ENCODE results near the gene MAP4K3. TPM values are rescaled to one million over a fixed set of nuclear protein-coding genes. Genes with fewer than 3 reads are reported as not detected.

Gene MAP4K3
- total RNA-seq, 1 experiment from 2014 or later: 26.6 TPM

- ChIA-PET POLR2A (no interaction called here), CTCF (no interaction called here)
- TF ChIP-seq, protein P1, sequence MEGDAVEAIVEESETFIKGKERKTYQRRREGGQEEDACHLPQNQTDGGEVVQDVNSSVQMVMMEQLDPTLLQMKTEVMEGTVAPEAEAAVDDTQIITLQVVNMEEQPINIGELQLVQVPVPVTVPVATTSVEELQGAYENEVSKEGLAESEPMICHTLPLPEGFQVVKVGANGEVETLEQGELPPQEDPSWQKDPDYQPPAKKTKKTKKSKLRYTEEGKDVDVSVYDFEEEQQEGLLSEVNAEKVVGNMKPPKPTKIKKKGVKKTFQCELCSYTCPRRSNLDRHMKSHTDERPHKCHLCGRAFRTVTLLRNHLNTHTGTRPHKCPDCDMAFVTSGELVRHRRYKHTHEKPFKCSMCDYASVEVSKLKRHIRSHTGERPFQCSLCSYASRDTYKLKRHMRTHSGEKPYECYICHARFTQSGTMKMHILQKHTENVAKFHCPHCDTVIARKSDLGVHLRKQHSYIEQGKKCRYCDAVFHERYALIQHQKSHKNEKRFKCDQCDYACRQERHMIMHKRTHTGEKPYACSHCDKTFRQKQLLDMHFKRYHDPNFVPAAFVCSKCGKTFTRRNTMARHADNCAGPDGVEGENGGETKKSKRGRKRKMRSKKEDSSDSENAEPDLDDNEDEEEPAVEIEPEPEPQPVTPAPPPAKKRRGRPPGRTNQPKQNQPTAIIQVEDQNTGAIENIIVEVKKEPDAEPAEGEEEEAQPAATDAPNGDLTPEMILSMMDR (IDR thresholded peaks at IDR 0.05): no peak
- no peak for TF ChIP-seq SIN3A (IDR thresholded peaks at IDR 0.05; ENCODE audit: borderline replicate concordance, insufficient read depth, low read depth, low read length)
- TF ChIP-seq TCF7L2 (IDR thresholded peaks at IDR 0.05; ENCODE audit: low read depth, low read length): no peak
- no peak for TF ChIP-seq POLR2AphosphoS5 (IDR thresholded peaks at IDR 0.05; ENCODE audit: low read depth, low read length)
- TF ChIP-seq REST (IDR thresholded peaks at IDR 0.05; ENCODE audit: insufficient read depth in 1 of 2, low read depth in 2 of 2, low read length in 1 of 2): no peak
- H3K4me3 ChIP-seq (ENCODE audit: low read depth in 2 of 2, low read length in 2 of 2): no peak overlapping the region
- in situ Hi-C loops (cut with HindIII; ENCODE audit: low pct_unique_long_range_greater_than_20kb, low sequenced_read_pairs): no loop called here
- peaks cover 39% of the 10 kb centered on the region for H3K4me1 ChIP-seq (ENCODE audit: control insufficient read depth, insufficient read depth, low read length)
- H3K27me3 ChIP-seq (ENCODE audit: control insufficient read depth, insufficient read depth, low read length): no peaks in the 10 kb centered on the region
- H3K36me3 ChIP-seq (ENCODE audit: control insufficient read depth, insufficient read depth, low read length): peaks cover 5% of the 10 kb centered on the region
- no peaks in the 10 kb centered on the region for H3K9me3 ChIP-seq (ENCODE audit: control insufficient read depth, insufficient read depth, low read depth, low read length)
- DNase-seq (ENCODE audit: low read depth, low spot score): no peak
- no peak overlapping the region for H3K27ac ChIP-seq (ENCODE audit: low read length)
- ATAC-seq: no peak
- intact Hi-C loops (cut with micrococcal nuclease; ENCODE audit: unreplicated experiment): no loop called here
- BruUV-seq (replicated peaks): no TSS peak
These were observed 4.4 kb downstream of the MAP4K3 start for GRCh38 chr2:39432701-39433100.

DNA sequence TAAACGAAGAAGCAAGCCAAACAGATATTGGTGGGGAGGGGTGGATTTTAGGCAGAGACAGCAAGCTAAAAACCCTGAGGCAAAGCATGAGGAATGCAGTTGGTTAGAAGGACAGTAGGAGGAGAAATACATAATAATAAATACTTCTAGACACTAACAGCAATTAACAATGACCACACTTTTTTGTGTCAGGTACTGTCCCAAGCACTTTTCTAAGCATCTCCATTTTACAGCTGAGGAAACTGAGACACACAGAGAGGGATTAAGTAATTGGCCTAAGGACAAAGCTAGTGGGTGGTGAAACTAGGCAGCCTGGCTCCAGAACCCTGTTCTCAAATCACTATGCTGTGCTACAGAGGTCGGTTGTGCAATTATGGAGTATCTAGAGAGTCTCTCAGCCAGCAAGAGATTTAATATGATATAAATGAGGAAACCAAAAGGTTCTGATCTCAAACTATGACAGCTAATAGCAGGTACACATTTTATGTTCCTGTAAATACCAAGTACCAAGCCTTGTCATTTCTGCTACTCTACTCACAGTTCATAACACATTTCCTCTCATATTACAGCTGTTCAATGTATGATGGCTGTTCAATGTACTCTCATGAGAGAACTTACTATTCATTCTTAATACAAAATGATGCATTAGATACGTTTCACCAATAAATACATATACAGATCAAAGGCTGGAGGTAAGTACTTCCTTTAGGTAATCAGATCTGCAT is 5.3 kb downstream of the MAP4K3 start:
- Histone ChIP-seq H3K4me3 (ENCODE audit: low read depth in 2 of 2, low read length in 2 of 2) (no peak overlapping the region), H3K27ac (ENCODE audit: low read length) (peak overlapping the region; percentile 12; the same call in 1 of the 2 replicates), H3K36me3 (ENCODE audit: control insufficient read depth, insufficient read depth, low read length) (peaks cover 5% of the 10 kb centered on the region), H3K27me3 (ENCODE audit: control insufficient read depth, insufficient read depth, low read length) (no peaks in the 10 kb centered on the region), H3K9me3 (ENCODE audit: control insufficient read depth, insufficient read depth, low read depth, low read length) (no peaks in the 10 kb centered on the region), H3K4me1 (ENCODE audit: control insufficient read depth, insufficient read depth, low read length) (peaks cover 46% of the 10 kb centered on the region)
- ChIA-PET POLR2A (no interaction called here), CTCF (no interaction called here)
- no peak for ATAC-seq
- no TSS peak for BruUV-seq (replicated peaks)
- no peak for TF ChIP-seq POLR2AphosphoS5 (IDR thresholded peaks at IDR 0.05; ENCODE audit: low read depth, low read length)
- TF ChIP-seq REST (IDR thresholded peaks at IDR 0.05; ENCODE audit: insufficient read depth in 1 of 2, low read depth in 2 of 2, low read length in 1 of 2): no peak
- TF ChIP-seq SIN3A (IDR thresholded peaks at IDR 0.05; ENCODE audit: borderline replicate concordance, insufficient read depth, low read depth, low read length): no peak
- TF ChIP-seq, protein P1 (IDR thresholded peaks at IDR 0.05): no peak
- no peak for TF ChIP-seq TCF7L2 (IDR thresholded peaks at IDR 0.05; ENCODE audit: low read depth, low read length)
- no peak for DNase-seq (ENCODE audit: low read depth, low spot score)
- in situ Hi-C loops (cut with HindIII; ENCODE audit: low pct_unique_long_range_greater_than_20kb, low sequenced_read_pairs) (no loop called here), intact Hi-C loops (cut with micrococcal nuclease; ENCODE audit: unreplicated experiment) (no loop called here)

Data from Panc1 (cell line).